Astrocyte (in vitro differentiated cells and primary cell): ENCODE measurements around the gene ACOX2. TPM values are rescaled to one million over a fixed set of nuclear protein-coding genes. Genes with fewer than 3 reads are reported as not detected.

Source experiments
- DNase-seq: peaks from one replicate; pipeline ENCODE4 v3.0.0-alpha.2; 2010; ENCODE audit warnings: low read depth
- FAIRE-seq: peaks from 2 replicates; lab custom pipeline; 2011; peaks lifted over from hg19 to GRCh38; lab: Jason Lieb, UNC
- H2AFZ ChIP-seq: 2 replicates; pipeline ENCODE4 v1.6.0; 2012; ENCODE audit warnings: low read depth, low read length, inconsistent platforms
- H3K27ac ChIP-seq: 2 replicates; pipeline ENCODE4 v1.5.1; 2011; ENCODE audit warnings: low read depth, low read length, inconsistent platforms
- H3K27me3 ChIP-seq: 2 replicates; pipeline ENCODE4 v1.6.0; 2011; ENCODE audit warnings: low read length, inconsistent platforms; ENCODE audit not compliant: insufficient read depth
- H3K36me3 ChIP-seq: 2 replicates; pipeline ENCODE4 v1.5.1; 2011; ENCODE audit warnings: low read length, inconsistent platforms; ENCODE audit not compliant: insufficient read depth
- H3K4me1 ChIP-seq: 2 replicates; pipeline ENCODE4 v1.5.1; 2011; ENCODE audit warnings: low read length, inconsistent platforms; ENCODE audit not compliant: insufficient read depth
- H3K4me2 ChIP-seq: 2 replicates; pipeline ENCODE4 v1.6.0; 2012; ENCODE audit warnings: low read length, inconsistent platforms
- H3K4me3 ChIP-seq: 2 replicates; pipeline ENCODE4 v1.5.1; 2011; ENCODE audit warnings: low read depth, mild to moderate bottlenecking, low read length, inconsistent platforms; ENCODE audit not compliant: insufficient read depth
- H3K79me2 ChIP-seq: 2 replicates; pipeline ENCODE4 v1.6.0; 2012; ENCODE audit warnings: mild to moderate bottlenecking, low read length, inconsistent platforms; ENCODE audit not compliant: insufficient read depth
- H3K9ac ChIP-seq: 2 replicates; pipeline ENCODE4 v1.6.0; 2012; ENCODE audit warnings: mild to moderate bottlenecking, low read length, inconsistent platforms
- H3K9me3 ChIP-seq: 2 replicates; pipeline ENCODE4 v1.5.1; 2012; ENCODE audit warnings: low read depth, mild to moderate bottlenecking, low read length, inconsistent platforms; ENCODE audit not compliant: insufficient read depth
- H4K20me1 ChIP-seq: 2 replicates; pipeline ENCODE4 v1.6.0; 2012; ENCODE audit warnings: low read length, inconsistent platforms; ENCODE audit not compliant: insufficient read depth
- H3K27ac Mint-ChIP-seq: one replicate; pipeline ENCODE4 v1.8.0; 2021; ENCODE audit warnings: mild to moderate bottlenecking, mixed read lengths; ENCODE audit not compliant: unreplicated experiment
- H3K27me3 Mint-ChIP-seq: one replicate; pipeline ENCODE4 v1.8.0; 2021; ENCODE audit warnings: low read depth, mixed read lengths; ENCODE audit not compliant: unreplicated experiment
- H3K36me3 Mint-ChIP-seq: one replicate; pipeline ENCODE4 v1.8.0; 2021; ENCODE audit warnings: low read depth, mixed read lengths; ENCODE audit not compliant: unreplicated experiment
- H3K4me1 Mint-ChIP-seq: one replicate; pipeline ENCODE4 v1.8.0; 2021; ENCODE audit warnings: low read depth, mixed read lengths; ENCODE audit not compliant: unreplicated experiment
- H3K4me3 Mint-ChIP-seq: one replicate; pipeline ENCODE4 v1.8.0; 2021; ENCODE audit warnings: mild to moderate bottlenecking, moderate library complexity, mixed read lengths; ENCODE audit not compliant: unreplicated experiment
- H3K9me3 Mint-ChIP-seq: one replicate; pipeline ENCODE4 v1.8.0; 2021; ENCODE audit warnings: mild to moderate bottlenecking, mixed read lengths; ENCODE audit not compliant: unreplicated experiment
- EZH2 ChIP-seq: IDR thresholded peaks from 2 replicates; pipeline ENCODE4 v1.6.1; 2012; ENCODE audit warnings: mild to moderate bottlenecking, low read length, inconsistent platforms; ENCODE audit not compliant: insufficient read depth
- total RNA-seq: library from RNA; stranded (reverse); gene quantifications from 2 replicates; pipeline ENCODE4 v1.2.1, GENCODE V29; 2021
- TF ChIP-seq, protein P1 (sequence below): IDR thresholded peaks from 2 replicates; pipeline ENCODE4 v1.5.1; 2011; ENCODE audit warnings: low read depth, mild to moderate bottlenecking, inconsistent platforms, low read length, moderate library complexity; ENCODE audit not compliant: insufficient read depth

ACOX2 gene
- total RNA-seq, 1 donor from 2014 or later = 2.7 TPM

- Histone ChIP-seq H2AFZ (no peak overlapping the region), H3K27me3 (peaks cover 6% of the 10 kb centered on the region), H3K36me3 (no peaks in the 10 kb centered on the region), H3K4me1 (peaks cover 16% of the 10 kb centered on the region), H4K20me1 (no peaks in the 10 kb centered on the region), H3K9me3 (no peaks in the 10 kb centered on the region), H3K4me2 (no peak overlapping the region), H3K27ac (no peak overlapping the region), H3K9ac (no peak overlapping the region), H3K4me3 (no peak overlapping the region), H3K79me2 (no peaks in the 10 kb centered on the region)
- DNase-seq (no peak), FAIRE-seq (no peak)
- TF ChIP-seq EZH2 = no peak
- TF ChIP-seq, protein P1, sequence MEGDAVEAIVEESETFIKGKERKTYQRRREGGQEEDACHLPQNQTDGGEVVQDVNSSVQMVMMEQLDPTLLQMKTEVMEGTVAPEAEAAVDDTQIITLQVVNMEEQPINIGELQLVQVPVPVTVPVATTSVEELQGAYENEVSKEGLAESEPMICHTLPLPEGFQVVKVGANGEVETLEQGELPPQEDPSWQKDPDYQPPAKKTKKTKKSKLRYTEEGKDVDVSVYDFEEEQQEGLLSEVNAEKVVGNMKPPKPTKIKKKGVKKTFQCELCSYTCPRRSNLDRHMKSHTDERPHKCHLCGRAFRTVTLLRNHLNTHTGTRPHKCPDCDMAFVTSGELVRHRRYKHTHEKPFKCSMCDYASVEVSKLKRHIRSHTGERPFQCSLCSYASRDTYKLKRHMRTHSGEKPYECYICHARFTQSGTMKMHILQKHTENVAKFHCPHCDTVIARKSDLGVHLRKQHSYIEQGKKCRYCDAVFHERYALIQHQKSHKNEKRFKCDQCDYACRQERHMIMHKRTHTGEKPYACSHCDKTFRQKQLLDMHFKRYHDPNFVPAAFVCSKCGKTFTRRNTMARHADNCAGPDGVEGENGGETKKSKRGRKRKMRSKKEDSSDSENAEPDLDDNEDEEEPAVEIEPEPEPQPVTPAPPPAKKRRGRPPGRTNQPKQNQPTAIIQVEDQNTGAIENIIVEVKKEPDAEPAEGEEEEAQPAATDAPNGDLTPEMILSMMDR = no peak
- H3K4me3 Mint-ChIP-seq = no peak overlapping the region
- H3K36me3 Mint-ChIP-seq = no peaks in the 10 kb centered on the region
- peaks cover 26% of the 10 kb centered on the region for H3K27me3 Mint-ChIP-seq
- H3K4me1 Mint-ChIP-seq = peaks cover 6% of the 10 kb centered on the region
- H3K9me3 Mint-ChIP-seq = peaks cover 2% of the 10 kb centered on the region
- H3K27ac Mint-ChIP-seq = peak overlapping the region; percentile 53
These were observed 41.9 kb upstream of the ACOX2 start for GRCh38 chr3:58578873-58579272.

GRCh38 chr3:58577269-58577821 is 40.4 kb upstream of the ACOX2 start, which contains the start of gene FAM107A:
Gene FAM107A, minus strand, starts transcription at chr3:58577391. Its CDS starts 7,531 bp downstream, at chr3:58569860.
- Histone ChIP-seq H3K4me3 (no peak within 1 kb of the TSS), H3K27me3 (peaks cover 6% of the 10 kb centered on the region), H3K9me3 (no peaks in the 10 kb centered on the region), H3K27ac (no peak within 1 kb of the TSS), H2AFZ (peak within 1 kb of the TSS; percentile 68), H3K4me1 (peaks cover 16% of the 10 kb centered on the region), H3K79me2 (no peaks in the 10 kb centered on the region), H3K4me2 (peak within 1 kb of the TSS; percentile 77), H3K36me3 (no peaks in the 10 kb centered on the region), H4K20me1 (no peaks in the 10 kb centered on the region), H3K9ac (peak within 1 kb of the TSS; percentile 32)
- Mint-ChIP-seq H3K27ac (no peak within 1 kb of the TSS), H3K36me3 (no peaks in the 10 kb centered on the region), H3K4me3 (no peak within 1 kb of the TSS), H3K27me3 (peaks cover 21% of the 10 kb centered on the region), H3K9me3 (peaks cover 3% of the 10 kb centered on the region), H3K4me1 (peaks cover 6% of the 10 kb centered on the region)
- FAIRE-seq = peak; percentile 13
- DNase-seq = peak; percentile 60
- no peak for TF ChIP-seq EZH2
- TF ChIP-seq, protein P1 = no peak

- FAIRE-seq = peak; percentile 64
- TF ChIP-seq, protein P1 = no peak
- no peak for TF ChIP-seq EZH2
- no peak overlapping the region for H3K27ac ChIP-seq
These were observed 39.7 kb upstream of the ACOX2 start for GRCh38 chr3:58576716-58577115.

More at GRCh38 chr3:58576716-58577115, 39.7 kb upstream of the ACOX2 start:
- no peaks in the 10 kb centered on the region for H3K79me2 ChIP-seq
- H3K36me3 ChIP-seq = no peaks in the 10 kb centered on the region
- no peak overlapping the region for H3K9ac ChIP-seq
- Mint-ChIP-seq H3K4me1 (peaks cover 5% of the 10 kb centered on the region), H3K27me3 (peaks cover 16% of the 10 kb centered on the region), H3K9me3 (peaks cover 7% of the 10 kb centered on the region), H3K4me3 (no peak overlapping the region), H3K36me3 (peaks cover under 1% of the 10 kb centered on the region), H3K27ac (no peak overlapping the region)
- no peaks in the 10 kb centered on the region for H3K9me3 ChIP-seq
- H3K4me3 ChIP-seq = no peak overlapping the region
- peak overlapping the region; percentile 68 for H2AFZ ChIP-seq
- DNase-seq = no peak
- H4K20me1 ChIP-seq = no peaks in the 10 kb centered on the region
- H3K27me3 ChIP-seq = peaks cover 2% of the 10 kb centered on the region
- H3K4me1 ChIP-seq = peaks cover 19% of the 10 kb centered on the region
- H3K4me2 ChIP-seq = peak overlapping the region; percentile 77
